ENCODE results near the gene SUPT4H1. TPM values are rescaled to one million over a fixed set of nuclear protein-coding genes. Genes with fewer than 3 reads are reported as not detected.
A peak's percentile ranks its signal among the peaks of the same experiment; 100 is the strongest.

The SUPT4H1 gene
- total and polyA plus RNA-seq, 9 donors = 64.8 to 107 (median 87.7) TPM

GRCh38 chr17:58306131-58306951 is 45.7 kb downstream of the SUPT4H1 start:
- 90% methylated on average over 13 of the region's 19 CpGs for WGBS (ENCODE audit: insufficient coverage)
- DNase-seq = no peak
- Histone ChIP-seq H3K27ac (ENCODE audit: low read length) (no peak overlapping the region), H3K4me3 (ENCODE audit: low read length) (no peak overlapping the region), H3K9me3 (replicated peaks; ENCODE audit: control insufficient read depth, low read depth, low read length) (no peaks in the 10 kb centered on the region), H3K4me1 (ENCODE audit: control insufficient read depth, insufficient read depth, low read length) (peaks cover 7% of the 10 kb centered on the region), H3K36me3 (ENCODE audit: control insufficient read depth, insufficient read depth, low read length) (no peaks in the 10 kb centered on the region), H3K27me3 (ENCODE audit: control insufficient read depth, insufficient read depth, low read length) (no peaks in the 10 kb centered on the region)

- Histone ChIP-seq H3K36me3 (ENCODE audit: control insufficient read depth, insufficient read depth, low read length) (no peaks in the 10 kb centered on the region), H3K4me1 (ENCODE audit: control insufficient read depth, insufficient read depth, low read length) (peaks cover 7% of the 10 kb centered on the region), H3K27ac (ENCODE audit: low read length) (no peak overlapping the region), H3K4me3 (ENCODE audit: low read length) (no peak overlapping the region), H3K9me3 (replicated peaks; ENCODE audit: control insufficient read depth, low read depth, low read length) (no peaks in the 10 kb centered on the region), H3K27me3 (ENCODE audit: control insufficient read depth, insufficient read depth, low read length) (no peaks in the 10 kb centered on the region)
- 63% methylated on average over 3 of the region's 8 CpGs for whole genome bisulfite sequencing (ENCODE audit: insufficient coverage)
- DNase-seq = no peak
Observed at GRCh38 chr17:58305626-58306025, 46.4 kb downstream of the SUPT4H1 start.

GRCh38 chr17:58304750-58305486 is 47.1 kb downstream of the SUPT4H1 start:
- WGBS (ENCODE audit: insufficient coverage) = 73% methylated on average over 10 of the region's 14 CpGs
- peaks cover 7% of the 10 kb centered on the region for H3K4me1 ChIP-seq (ENCODE audit: control insufficient read depth, insufficient read depth, low read length)
- H3K9me3 ChIP-seq (replicated peaks; ENCODE audit: control insufficient read depth, low read depth, low read length) = no peaks in the 10 kb centered on the region
- H3K27ac ChIP-seq (ENCODE audit: low read length) = no peak overlapping the region
- H3K27me3 ChIP-seq (ENCODE audit: control insufficient read depth, insufficient read depth, low read length) = no peaks in the 10 kb centered on the region
- DNase-seq = no peak
- no peak overlapping the region for H3K4me3 ChIP-seq (ENCODE audit: low read length)
- no peaks in the 10 kb centered on the region for H3K36me3 ChIP-seq (ENCODE audit: control insufficient read depth, insufficient read depth, low read length)

GRCh38 chr17:58303971-58304749 is 47.8 kb downstream of the SUPT4H1 start:
- WGBS (ENCODE audit: insufficient coverage) = 83% methylated on average over 1 of the region's 10 CpGs
- no peak overlapping the region for H3K4me3 ChIP-seq (ENCODE audit: low read length)

GRCh38 chr17:58302919-58303585 is 48.9 kb downstream of the SUPT4H1 start:
- no peak for DNase-seq
- WGBS (ENCODE audit: insufficient coverage) = 80% methylated on average over 5 of the region's 9 CpGs

More at GRCh38 chr17:58303971-58304749, 47.8 kb downstream of the SUPT4H1 start:
- no peak overlapping the region for H3K27ac ChIP-seq (ENCODE audit: low read length)
- peak; percentile 33 for DNase-seq
- H3K4me1 ChIP-seq (ENCODE audit: control insufficient read depth, insufficient read depth, low read length) = peaks cover 7% of the 10 kb centered on the region
- H3K27me3 ChIP-seq (ENCODE audit: control insufficient read depth, insufficient read depth, low read length) = no peaks in the 10 kb centered on the region
- no peaks in the 10 kb centered on the region for H3K36me3 ChIP-seq (ENCODE audit: control insufficient read depth, insufficient read depth, low read length)
- no peaks in the 10 kb centered on the region for H3K9me3 ChIP-seq (replicated peaks; ENCODE audit: control insufficient read depth, low read depth, low read length)

GRCh38 chr17:58302171-58302918 is 49.7 kb downstream of the SUPT4H1 start:
- no peaks in the 10 kb centered on the region for H3K27me3 ChIP-seq (ENCODE audit: control insufficient read depth, insufficient read depth, low read length)
- no peaks in the 10 kb centered on the region for H3K36me3 ChIP-seq (ENCODE audit: control insufficient read depth, insufficient read depth, low read length)
- H3K4me3 ChIP-seq (ENCODE audit: low read length) = no peak overlapping the region
- WGBS (ENCODE audit: insufficient coverage) = 76% methylated on average over 3 of the region's 9 CpGs
- no peak for DNase-seq
- H3K9me3 ChIP-seq (replicated peaks; ENCODE audit: control insufficient read depth, low read depth, low read length) = no peaks in the 10 kb centered on the region
- H3K27ac ChIP-seq (ENCODE audit: low read length) = no peak overlapping the region
- peaks cover 7% of the 10 kb centered on the region for H3K4me1 ChIP-seq (ENCODE audit: control insufficient read depth, insufficient read depth, low read length)

More at GRCh38 chr17:58302919-58303585, 48.9 kb downstream of the SUPT4H1 start:
- Histone ChIP-seq H3K36me3 (ENCODE audit: control insufficient read depth, insufficient read depth, low read length) (no peaks in the 10 kb centered on the region), H3K27me3 (ENCODE audit: control insufficient read depth, insufficient read depth, low read length) (no peaks in the 10 kb centered on the region), H3K4me1 (ENCODE audit: control insufficient read depth, insufficient read depth, low read length) (peaks cover 7% of the 10 kb centered on the region), H3K9me3 (replicated peaks; ENCODE audit: control insufficient read depth, low read depth, low read length) (no peaks in the 10 kb centered on the region), H3K27ac (ENCODE audit: low read length) (no peak overlapping the region), H3K4me3 (ENCODE audit: low read length) (no peak overlapping the region)

- no peak for DNase-seq
- Histone ChIP-seq H3K9me3 (replicated peaks; ENCODE audit: control insufficient read depth, low read depth, low read length) (no peaks in the 10 kb centered on the region), H3K27me3 (ENCODE audit: control insufficient read depth, insufficient read depth, low read length) (no peaks in the 10 kb centered on the region), H3K27ac (ENCODE audit: low read length) (no peak overlapping the region), H3K36me3 (ENCODE audit: control insufficient read depth, insufficient read depth, low read length) (no peaks in the 10 kb centered on the region), H3K4me1 (ENCODE audit: control insufficient read depth, insufficient read depth, low read length) (peaks cover 7% of the 10 kb centered on the region), H3K4me3 (ENCODE audit: low read length) (no peak overlapping the region)
- WGBS (ENCODE audit: insufficient coverage) = 88% methylated on average over 9 of the region's 16 CpGs
Observed at GRCh38 chr17:58301504-58302150, 50.4 kb downstream of the SUPT4H1 start.

GRCh38 chr17:58300336-58300735 is 51.7 kb downstream of the SUPT4H1 start:
- no peak overlapping the region for H3K4me3 ChIP-seq (ENCODE audit: low read length)
- H3K36me3 ChIP-seq (ENCODE audit: control insufficient read depth, insufficient read depth, low read length) = no peaks in the 10 kb centered on the region
- 80% methylated on average over 4 of the region's 6 CpGs for WGBS (ENCODE audit: insufficient coverage)
- no peak overlapping the region for H3K27ac ChIP-seq (ENCODE audit: low read length)
- H3K9me3 ChIP-seq (replicated peaks; ENCODE audit: control insufficient read depth, low read depth, low read length) = no peaks in the 10 kb centered on the region
- DNase-seq = no peak
- H3K4me1 ChIP-seq (ENCODE audit: control insufficient read depth, insufficient read depth, low read length) = peaks cover 7% of the 10 kb centered on the region
- H3K27me3 ChIP-seq (ENCODE audit: control insufficient read depth, insufficient read depth, low read length) = no peaks in the 10 kb centered on the region

Measured in muscle of leg (tissue), 11 donors.